HTR-8/SVneo (cell line): ENCODE data around the gene GNB3.
A peak's percentile ranks its signal among the peaks of the same experiment; 100 is the strongest.
"Not testable (repeated sequence)": the region's sequence is repeated elsewhere in the genome, so short reads cannot be mapped to it uniquely, and the experiment has no call there.

Experiments used
- DNase-seq: peaks from one replicate; pipeline ENCODE4 v3.0.0; 2011; ENCODE audit warnings: low spot score, mixed read lengths; ENCODE audit not compliant: insufficient read length
- FAIRE-seq: peaks from 2 replicates; lab custom pipeline; 2011; peaks lifted over from hg19 to GRCh38; lab: Jason Lieb, UNC

GNB3 gene

GRCh38 chr12:6872073-6873048 is 31.6 kb downstream of the GNB3 start:
- peak; percentile 93 for DNase-seq
- peak; percentile 99 for FAIRE-seq

GRCh38 chr12:6873094-6874014 is 32.6 kb downstream of the GNB3 start, which contains the start of gene SPSB2:
TSS of gene SPSB2 (minus strand) at chr12:6873303. CDS start at chr12:6872901, 402 bp downstream.
- FAIRE-seq: peak; percentile 97
- peak; percentile 95 for DNase-seq

- FAIRE-seq: not testable (repeated sequence)
Observed at GRCh38 chr12:6874015-6874368, 33.3 kb downstream of the GNB3 start.

GRCh38 chr12:6879824-6880223 is 39.1 kb downstream of the GNB3 start:
- DNase-seq, FAIRE-seq: not testable (repeated sequence)

More at GRCh38 chr12:6874015-6874368, 33.3 kb downstream of the GNB3 start:
- DNase-seq: not testable (repeated sequence)

- DNase-seq: no peak
Observed at GRCh38 chr12:6883252-6883651, 42.5 kb downstream of the GNB3 start.

GRCh38 chr12:6883683-6884082 is 43.0 kb downstream of the GNB3 start:
- FAIRE-seq (no peak), DNase-seq (no peak)

More at GRCh38 chr12:6883252-6883651, 42.5 kb downstream of the GNB3 start:
- no peak for FAIRE-seq

GRCh38 chr12:6884539-6884938 is 43.8 kb downstream of the GNB3 start:
- no peak for FAIRE-seq
- no peak for DNase-seq

GRCh38 chr12:6886206-6886999 is 45.7 kb downstream of the GNB3 start:
- not testable (repeated sequence) for FAIRE-seq, DNase-seq

- no peak for FAIRE-seq
- DNase-seq: no peak
Observed at GRCh38 chr12:6887460-6887859, 46.7 kb downstream of the GNB3 start.

- DNase-seq (no peak), FAIRE-seq (no peak)
Observed at GRCh38 chr12:6888360-6888759, 47.6 kb downstream of the GNB3 start.

GRCh38 chr12:6888794-6889193 is 48.1 kb downstream of the GNB3 start:
- DNase-seq, FAIRE-seq: not testable (repeated sequence)

- FAIRE-seq, DNase-seq: not testable (repeated sequence)
Observed at GRCh38 chr12:6889775-6890573, 49.2 kb downstream of the GNB3 start.

- FAIRE-seq: peak; percentile 99
- DNase-seq: peak; percentile 99
Observed at GRCh38 chr12:6890789-6891645, 50.3 kb downstream of the GNB3 start.

GRCh38 chr12:6891646-6892001 is 50.9 kb downstream of the GNB3 start:
- FAIRE-seq (no peak), DNase-seq (no peak)

- FAIRE-seq, DNase-seq: not testable (repeated sequence)
Observed at GRCh38 chr12:6892683-6893082, 52.0 kb downstream of the GNB3 start.

- no peak for DNase-seq
- no peak for FAIRE-seq
Observed at GRCh38 chr12:6894321-6894720, 53.6 kb downstream of the GNB3 start.
